Body of pancreas (tissue), 4 donors: ENCODE results near the gene ST3GAL3.

Experiments
- CTCF ChIP-seq, 7 experiments: fragments of 450-650 bp in 4 of 7; fragments of 200-600 bp in 3 of 7; sonication (generic) in 3 of 7; IDR thresholded peaks; one replicate each; pipeline ENCODE4 v1.5.1; 2016 to 2019; ENCODE audit warnings: antibody characterized with exemption in 7 of 7
- POLR2A ChIP-seq, 3 donors: fragments of 450-650 bp; IDR thresholded peaks; one replicate each; pipeline ENCODE4 v1.6.1; 2016; ENCODE audit warnings: antibody characterized with exemption in 3 of 3, mild to moderate bottlenecking in 2 of 3

- TF ChIP-seq CTCF (IDR thresholded peaks at IDR 0.05), result no peak
- TF ChIP-seq POLR2A (IDR thresholded peaks at IDR 0.05), result no peak
Measured at GRCh38 chr1:43781574-43781973, 74.2 kb downstream of the ST3GAL3 start.
